ENCODE results near the gene MUC6. TPM values are rescaled to one million over a fixed set of nuclear protein-coding genes. Genes with fewer than 3 reads are reported as not detected.

Gene MUC6
- total RNA-seq, 1 donor from 2014 or later, result not detected

- no peak overlapping the region for H3K4me3 Mint-ChIP-seq
- no peaks in the 10 kb centered on the region for H3K4me1 Mint-ChIP-seq
- no peak for TF ChIP-seq CTCF (conservative IDR thresholded peaks at IDR 0.05)
These were observed 11.7 kb downstream of the MUC6 start for GRCh38 chr11:1024597-1025409.

GRCh38 chr11:1023811-1024596 lies 12.5 kb downstream of the MUC6 start:
- H3K36me3 Mint-ChIP-seq (ENCODE audit: low read depth), result peaks cover 3% of the 10 kb centered on the region
- no peaks in the 10 kb centered on the region for H3K4me1 Mint-ChIP-seq
- no peak for TF ChIP-seq CTCF (conservative IDR thresholded peaks at IDR 0.05)
- H3K27ac Mint-ChIP-seq (ENCODE audit: unreplicated experiment), result no peak overlapping the region
- no peak overlapping the region for H3K4me3 Mint-ChIP-seq
- H3K27me3 Mint-ChIP-seq (ENCODE audit: low read depth), result no peaks in the 10 kb centered on the region
- no peak for DNase-seq (ENCODE audit: low read depth, low spot score)
- H3K9me3 Mint-ChIP-seq, result no peaks in the 10 kb centered on the region

More at GRCh38 chr11:1024597-1025409, 11.7 kb downstream of the MUC6 start:
- no peak for DNase-seq (ENCODE audit: low read depth, low spot score)
- no peak overlapping the region for H3K27ac Mint-ChIP-seq (ENCODE audit: unreplicated experiment)
- no peaks in the 10 kb centered on the region for H3K9me3 Mint-ChIP-seq
- H3K36me3 Mint-ChIP-seq (ENCODE audit: low read depth), result peaks cover 3% of the 10 kb centered on the region
- H3K27me3 Mint-ChIP-seq (ENCODE audit: low read depth), result no peaks in the 10 kb centered on the region

GRCh38 chr11:1022908-1023810 lies 13.4 kb downstream of the MUC6 start:
- H3K4me3 Mint-ChIP-seq, result no peak overlapping the region
- peaks cover 5% of the 10 kb centered on the region for H3K36me3 Mint-ChIP-seq (ENCODE audit: low read depth)
- H3K4me1 Mint-ChIP-seq, result peaks cover 2% of the 10 kb centered on the region
- H3K27ac Mint-ChIP-seq (ENCODE audit: unreplicated experiment), result peak overlapping the region; percentile 58
- no peaks in the 10 kb centered on the region for H3K27me3 Mint-ChIP-seq (ENCODE audit: low read depth)
- H3K9me3 Mint-ChIP-seq, result peaks cover 2% of the 10 kb centered on the region
- no peak for TF ChIP-seq CTCF (conservative IDR thresholded peaks at IDR 0.05)
- no peak for DNase-seq (ENCODE audit: low read depth, low spot score)

- Mint-ChIP-seq H3K36me3 (ENCODE audit: low read depth) (peaks cover 13% of the 10 kb centered on the region), H3K27me3 (ENCODE audit: low read depth) (peaks cover 3% of the 10 kb centered on the region), H3K4me1 (peaks cover 3% of the 10 kb centered on the region), H3K9me3 (peaks cover 9% of the 10 kb centered on the region), H3K27ac (ENCODE audit: unreplicated experiment) (no peak overlapping the region), H3K4me3 (no peak overlapping the region)
- TF ChIP-seq CTCF (conservative IDR thresholded peaks at IDR 0.05), result no peak
- no peak for DNase-seq (ENCODE audit: low read depth, low spot score)
These were observed 14.1 kb downstream of the MUC6 start for GRCh38 chr11:1022411-1022810.

All from neural crest cell (in vitro differentiated cells).